Neuronal stem cell (in vitro differentiated cells): ENCODE results near the gene POLE4.

Experiments
- DNase-seq: peaks from one replicate; pipeline ENCODE4 v3.0.0-alpha.2; 2013; ENCODE audit warnings: low spot score
- H2AFZ ChIP-seq: one replicate; pipeline ENCODE4 v1.6.1; 2013; ENCODE audit warnings: mild to moderate bottlenecking, low read length, inconsistent platforms
- H2AK5ac ChIP-seq: 2 replicates; pipeline ENCODE4 v1.6.1; 2013; ENCODE audit warnings: low read depth, mild to moderate bottlenecking, inconsistent platforms, low read length, moderate library complexity, mixed read lengths
- H2BK120ac ChIP-seq: 2 replicates; pipeline ENCODE4 v1.6.1; 2013; ENCODE audit warnings: low read depth, mild to moderate bottlenecking, inconsistent platforms, low read length, moderate library complexity, mixed read lengths
- H2BK12ac ChIP-seq: one replicate; pipeline ENCODE4 v1.6.1; 2013; ENCODE audit warnings: low read length, inconsistent platforms
- H2BK15ac ChIP-seq: 2 replicates; pipeline ENCODE4 v1.6.1; 2013; ENCODE audit warnings: mild to moderate bottlenecking, low read length, inconsistent platforms, mixed read lengths
- H2BK5ac ChIP-seq: one replicate; pipeline ENCODE4 v1.6.1; 2013; ENCODE audit warnings: inconsistent platforms, mild to moderate bottlenecking, low read length, moderate library complexity
- H3K14ac ChIP-seq: one replicate; pipeline ENCODE4 v1.6.1; 2013; ENCODE audit warnings: low read length, inconsistent platforms
- H3K18ac ChIP-seq: 2 replicates; pipeline ENCODE4 v1.6.1; 2013; ENCODE audit warnings: low read length, inconsistent platforms
- H3K23ac ChIP-seq: 2 replicates; pipeline ENCODE4 v1.6.1; 2013; ENCODE audit warnings: low read depth, mild to moderate bottlenecking, mixed read lengths, low read length, inconsistent platforms; ENCODE audit not compliant: poor library complexity
- H3K27ac ChIP-seq: replicated peaks from 3 replicates; pipeline ENCODE4 v1.5.1; 2013; ENCODE audit warnings: low read length, inconsistent platforms
- H3K27me3 ChIP-seq, 3 experiments: 2 replicates each; pipeline ENCODE4 v1.6.1; 2013; ENCODE audit warnings: low read length in 3 of 3, mild to moderate bottlenecking in 2 of 3, inconsistent platforms in 1 of 3, low read depth in 1 of 3, mixed read lengths in 1 of 3, moderate library complexity in 1 of 3; ENCODE audit not compliant: control insufficient read depth in 3 of 3, insufficient read depth in 3 of 3
- H3K36me3 ChIP-seq, 2 donors: replicated peaks in 1 of 2; 2 replicates each; pipeline ENCODE4 v1.6.1; 2013; ENCODE audit warnings: low read length in 2 of 2; ENCODE audit not compliant: control insufficient read depth in 2 of 2, insufficient read depth in 2 of 2
- H3K4ac ChIP-seq: 2 replicates; pipeline ENCODE4 v1.6.1; 2013; ENCODE audit warnings: inconsistent platforms, mild to moderate bottlenecking, low read length, moderate library complexity
- H3K4me1 ChIP-seq, 2 donors: 1 replicate in 1 of 2; 2 replicates in 1 of 2; pipeline ENCODE4 v1.6.1; 2013; ENCODE audit warnings: low read length in 2 of 2, low read depth in 1 of 2; ENCODE audit not compliant: control insufficient read depth in 2 of 2, insufficient read depth in 1 of 2
- H3K4me2 ChIP-seq: one replicate; pipeline ENCODE4 v1.6.1; 2013; ENCODE audit warnings: mild to moderate bottlenecking, low read length, inconsistent platforms; ENCODE audit not compliant: insufficient read depth, poor library complexity, severe bottlenecking
- H3K4me3 ChIP-seq, 2 donors: 2 replicates each; pipeline ENCODE4 v1.5.1; 2013; ENCODE audit warnings: low read length in 2 of 2, mild to moderate bottlenecking in 2 of 2, inconsistent platforms in 1 of 2, moderate library complexity in 1 of 2
- H3K79me1 ChIP-seq: one replicate; pipeline ENCODE4 v1.6.1; 2013; ENCODE audit warnings: low read depth, mild to moderate bottlenecking, inconsistent platforms, low read length, moderate library complexity
- H3K9ac ChIP-seq: one replicate; pipeline ENCODE4 v1.6.1; 2013; ENCODE audit warnings: mild to moderate bottlenecking, low read depth, low read length, inconsistent platforms; ENCODE audit not compliant: poor library complexity
- H3K9me3 ChIP-seq, 2 donors: replicated peaks in 1 of 2; 2 replicates each; pipeline versions ENCODE3 to v1.6.1; 2013; ENCODE audit warnings: low read length in 2 of 2, mild to moderate bottlenecking in 2 of 2, inconsistent platforms in 1 of 2, low read depth in 1 of 2, mixed read lengths in 1 of 2, moderate library complexity in 1 of 2; ENCODE audit not compliant: control insufficient read depth in 2 of 2, insufficient read depth in 1 of 2
- H4K8ac ChIP-seq: one replicate; pipeline ENCODE4 v1.6.1; 2013; ENCODE audit warnings: low read depth, mild to moderate bottlenecking, inconsistent platforms, low read length, moderate library complexity
- H4K91ac ChIP-seq: one replicate; pipeline ENCODE4 v1.6.1; 2013; ENCODE audit warnings: low read length, low read depth, mild to moderate bottlenecking, inconsistent platforms; ENCODE audit not compliant: poor library complexity
- WGBS, 2 donors: extraction: QIAGEN DNeasy Blood & Tissue Kit; methylation state at CpG; one replicate each; pipeline ENCODE4 v1.1.7; 2013; ENCODE audit warnings: missing lambda C conversion rate in 2 of 2, mixed read lengths in 1 of 2; ENCODE audit not compliant: insufficient read length in 2 of 2, insufficient replicate concordance in 1 of 2; ENCODE audit errors: extremely low coverage in 2 of 2; 5-methylcytosine and 5-hydroxymethylcytosine counted together

POLE4 gene

DNA sequence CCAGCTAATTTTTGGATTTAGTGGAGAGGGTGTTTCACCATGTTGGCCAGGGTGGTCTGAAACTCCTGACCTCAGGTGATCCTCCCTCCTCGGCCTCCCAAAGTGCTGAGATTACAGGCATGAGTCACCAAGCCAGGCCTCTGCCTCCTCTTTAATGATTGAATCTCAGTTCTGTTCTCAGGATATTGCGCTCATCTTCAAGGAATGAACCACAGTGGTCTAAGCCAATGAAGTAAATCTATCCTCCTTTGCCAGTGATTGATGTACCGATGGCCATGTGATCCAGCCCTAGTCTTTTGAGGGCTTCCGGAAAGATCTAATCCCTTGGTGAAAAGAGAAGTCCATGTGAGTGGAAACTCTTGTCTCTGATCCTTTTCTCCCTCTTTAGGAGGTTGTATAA, 48.6 kb downstream of the POLE4 start:
- Histone ChIP-seq H3K23ac (no peak overlapping the region), H3K27ac (no peak overlapping the region), H3K14ac (no peak overlapping the region), H2BK12ac (no peak overlapping the region), H2AK5ac (no peak overlapping the region), H2AFZ (no peak overlapping the region), H3K36me3 (no peaks in the 10 kb centered on the region), H2BK120ac (no peak overlapping the region), H3K27me3 (no peaks in the 10 kb centered on the region), H3K18ac (no peak overlapping the region), H3K9ac (no peak overlapping the region), H3K9me3 (no peaks in the 10 kb centered on the region), H2BK5ac (no peak overlapping the region), H3K79me1 (no peaks in the 10 kb centered on the region), H2BK15ac (no peak overlapping the region), H4K8ac (no peak overlapping the region), H3K4me2 (no peak overlapping the region), H3K4me3 (no peak overlapping the region), H3K4ac (no peak overlapping the region), H3K4me1 (no peaks in the 10 kb centered on the region), H4K91ac (no peak overlapping the region)
- no CpG with 5 or more reads among the region's 4 CpGs for WGBS, 2 donors
- no peak for DNase-seq

DNA sequence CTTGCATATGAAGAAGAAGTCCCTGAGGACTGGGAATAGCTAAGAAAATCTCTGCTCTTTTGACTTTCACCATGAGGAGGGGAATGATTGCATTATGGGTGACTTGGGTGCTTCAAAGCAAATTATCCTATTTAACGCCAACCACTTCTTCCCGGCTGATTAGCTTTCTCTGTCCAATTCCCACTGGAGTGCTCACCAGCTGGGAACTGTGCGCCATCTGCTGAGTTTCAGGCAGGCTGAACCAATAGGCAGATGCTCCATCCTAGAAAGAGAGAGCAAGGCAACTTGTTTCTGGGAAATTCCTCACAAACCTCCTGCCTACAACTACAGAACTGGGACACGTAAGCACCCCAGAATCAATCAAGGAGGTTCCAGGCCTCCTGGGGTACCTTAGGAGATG, 49.4 kb downstream of the POLE4 start:
- H3K9ac ChIP-seq: peak overlapping the region; percentile 26
- no peaks in the 10 kb centered on the region for H3K27me3 ChIP-seq
- H3K18ac ChIP-seq: no peak overlapping the region
- H2AK5ac ChIP-seq: no peak overlapping the region
- no peak overlapping the region for H2BK15ac ChIP-seq
- no CpG with 5 or more reads among the region's 4 CpGs for WGBS, 2 donors
- no peak overlapping the region for H3K23ac ChIP-seq
- H3K14ac ChIP-seq: no peak overlapping the region
- no peaks in the 10 kb centered on the region for H3K36me3 ChIP-seq
- H4K8ac ChIP-seq: no peak overlapping the region
- no peak for DNase-seq
- H3K4me1 ChIP-seq: no peaks in the 10 kb centered on the region
- no peak overlapping the region for H3K27ac ChIP-seq
- no peak overlapping the region for H3K4me2 ChIP-seq
- H3K4ac ChIP-seq: no peak overlapping the region
- no peaks in the 10 kb centered on the region for H3K9me3 ChIP-seq
- H4K91ac ChIP-seq: no peak overlapping the region
- H2AFZ ChIP-seq: no peak overlapping the region
- no peak overlapping the region for H2BK12ac ChIP-seq
- H2BK120ac ChIP-seq: no peak overlapping the region
- H3K4me3 ChIP-seq: no peak overlapping the region
- no peak overlapping the region for H2BK5ac ChIP-seq
- no peaks in the 10 kb centered on the region for H3K79me1 ChIP-seq

DNA sequence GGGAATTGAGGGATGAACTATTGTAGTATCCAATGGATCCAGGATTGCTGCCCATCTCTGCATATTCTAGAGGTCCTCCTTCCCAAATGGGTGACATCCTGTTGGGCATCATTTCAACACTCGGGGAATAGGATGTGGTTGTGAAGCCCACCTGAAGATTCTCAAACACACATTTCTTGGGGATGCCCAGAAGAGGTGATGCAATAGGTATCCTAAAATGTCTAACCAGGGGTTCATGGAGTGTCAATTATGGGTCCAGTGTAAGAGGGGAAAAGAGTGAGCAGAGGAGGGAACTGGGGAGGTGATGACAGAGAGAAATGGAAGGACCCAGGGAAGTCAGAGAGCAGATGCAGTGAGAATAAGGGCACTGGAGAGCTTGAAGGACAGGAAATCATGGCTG, 52.1 kb downstream of the POLE4 start:
- H3K4ac ChIP-seq: no peak overlapping the region
- no peak overlapping the region for H2AFZ ChIP-seq
- no peak overlapping the region for H4K8ac ChIP-seq
- no peak overlapping the region for H2BK120ac ChIP-seq
- H3K27ac ChIP-seq: no peak overlapping the region
- H3K79me1 ChIP-seq: no peaks in the 10 kb centered on the region
- no peak overlapping the region for H3K4me2 ChIP-seq
- no peak for DNase-seq
- H3K23ac ChIP-seq: no peak overlapping the region
- no peak overlapping the region for H3K18ac ChIP-seq
- H3K9me3 ChIP-seq: no peaks in the 10 kb centered on the region
- H3K4me3 ChIP-seq: no peak overlapping the region
- no peak overlapping the region for H4K91ac ChIP-seq
- no peak overlapping the region for H3K14ac ChIP-seq
- no peak overlapping the region for H3K9ac ChIP-seq
- H2BK15ac ChIP-seq: no peak overlapping the region
- no peaks in the 10 kb centered on the region for H3K27me3 ChIP-seq
- H3K4me1 ChIP-seq: no peaks in the 10 kb centered on the region
- H3K36me3 ChIP-seq: no peaks in the 10 kb centered on the region
- no peak overlapping the region for H2AK5ac ChIP-seq
- H2BK12ac ChIP-seq: no peak overlapping the region
- H2BK5ac ChIP-seq: no peak overlapping the region
- no CpG with 5 or more reads among the region's 1 CpG for WGBS, 2 donors

DNA sequence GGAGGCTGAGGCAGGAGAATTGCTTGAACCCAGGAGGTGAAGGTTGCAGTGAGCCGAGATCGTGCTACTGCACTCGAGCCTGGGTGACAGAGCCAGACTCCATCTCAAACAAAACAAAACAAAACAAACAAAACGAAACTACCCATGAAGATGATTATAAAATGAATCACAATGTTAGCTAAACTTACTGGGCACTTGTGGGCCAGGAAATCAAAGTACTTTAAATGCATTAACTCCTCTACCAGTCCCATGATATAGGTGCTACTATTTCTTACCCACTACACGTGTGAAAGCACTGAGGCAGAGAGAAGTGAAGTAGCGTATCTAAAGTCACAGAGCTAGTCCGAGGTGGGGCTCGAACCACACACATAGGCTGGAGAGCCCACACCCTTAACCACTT, 53.6 kb downstream of the POLE4 start:
- Histone ChIP-seq H3K18ac (no peak overlapping the region), H3K4me1 (no peaks in the 10 kb centered on the region), H3K9me3 (no peaks in the 10 kb centered on the region), H2AK5ac (no peak overlapping the region), H3K4ac (no peak overlapping the region), H3K14ac (no peak overlapping the region), H3K4me2 (no peak overlapping the region), H3K79me1 (no peaks in the 10 kb centered on the region), H3K27me3 (no peaks in the 10 kb centered on the region), H4K8ac (no peak overlapping the region), H3K9ac (no peak overlapping the region), H2BK5ac (no peak overlapping the region), H2BK15ac (no peak overlapping the region), H2AFZ (no peak overlapping the region), H3K36me3 (no peaks in the 10 kb centered on the region), H3K23ac (no peak overlapping the region), H3K27ac (no peak overlapping the region), H3K4me3 (no peak overlapping the region), H2BK12ac (no peak overlapping the region), H2BK120ac (no peak overlapping the region), H4K91ac (no peak overlapping the region)
- WGBS, 2 donors: no CpG with 5 or more reads among the region's 8 CpGs
- no peak for DNase-seq
